Stimulated activated naive CD4-positive, alpha-beta T cell treated with Interleukin-2 at 50 U/mL for 16 hours (primary cell): ENCODE measurements around the gene UBE2G1.
A peak's percentile ranks its signal among the peaks of the same experiment; 100 is the strongest.
"Not testable (repeated sequence)": the region's sequence is repeated elsewhere in the genome, so short reads cannot be mapped to it uniquely, and the experiment has no call there.

Source experiments
- DNase-seq: peaks from one replicate; lab custom pipeline; 2025; lab: John Stamatoyannopoulos, UW

The UBE2G1 gene, protein sequence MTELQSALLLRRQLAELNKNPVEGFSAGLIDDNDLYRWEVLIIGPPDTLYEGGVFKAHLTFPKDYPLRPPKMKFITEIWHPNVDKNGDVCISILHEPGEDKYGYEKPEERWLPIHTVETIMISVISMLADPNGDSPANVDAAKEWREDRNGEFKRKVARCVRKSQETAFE

DNA sequence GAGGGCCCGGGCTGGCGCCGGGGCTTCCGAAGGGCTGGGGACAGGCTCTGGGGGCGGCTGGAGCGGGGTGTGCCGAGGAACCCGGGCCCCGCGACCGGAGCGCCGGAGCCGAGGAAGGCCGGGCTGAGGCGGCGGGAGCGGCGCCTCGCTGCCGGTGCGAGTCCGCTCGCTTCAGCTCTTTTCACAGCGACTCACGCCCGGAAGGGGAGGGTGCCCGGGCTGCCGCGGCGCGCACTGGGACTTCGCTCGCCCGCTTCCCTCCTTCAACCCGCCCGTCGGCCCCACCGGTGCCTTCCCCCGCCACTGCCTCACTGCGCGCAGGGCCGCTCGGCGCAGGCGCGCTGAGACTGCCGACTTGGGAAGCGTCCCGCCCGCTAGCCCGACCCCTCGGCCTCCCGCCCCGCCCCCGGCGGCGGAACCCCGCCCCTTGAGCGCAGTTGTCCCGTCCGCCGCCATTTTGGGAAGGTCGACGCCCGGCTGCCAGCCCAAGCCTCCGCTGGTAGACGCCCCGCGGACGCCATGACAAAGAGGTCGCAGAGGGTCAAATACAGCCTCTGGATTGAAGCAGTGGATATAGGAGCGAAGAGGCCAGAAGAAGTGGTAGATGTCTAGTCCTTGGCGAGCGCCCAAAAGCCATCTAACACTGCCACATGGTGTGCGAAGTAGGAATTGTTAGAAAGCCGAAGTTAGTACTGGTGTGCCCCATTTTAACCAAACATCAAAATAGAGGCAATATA is at the start of gene UBE2G1:
TSS of gene UBE2G1 (minus strand) at position 349 of the 737 bp plus-strand sequence. CDS start 359 bp downstream, outside the sequence.
- DNase-seq: peak; percentile 97

DNA sequence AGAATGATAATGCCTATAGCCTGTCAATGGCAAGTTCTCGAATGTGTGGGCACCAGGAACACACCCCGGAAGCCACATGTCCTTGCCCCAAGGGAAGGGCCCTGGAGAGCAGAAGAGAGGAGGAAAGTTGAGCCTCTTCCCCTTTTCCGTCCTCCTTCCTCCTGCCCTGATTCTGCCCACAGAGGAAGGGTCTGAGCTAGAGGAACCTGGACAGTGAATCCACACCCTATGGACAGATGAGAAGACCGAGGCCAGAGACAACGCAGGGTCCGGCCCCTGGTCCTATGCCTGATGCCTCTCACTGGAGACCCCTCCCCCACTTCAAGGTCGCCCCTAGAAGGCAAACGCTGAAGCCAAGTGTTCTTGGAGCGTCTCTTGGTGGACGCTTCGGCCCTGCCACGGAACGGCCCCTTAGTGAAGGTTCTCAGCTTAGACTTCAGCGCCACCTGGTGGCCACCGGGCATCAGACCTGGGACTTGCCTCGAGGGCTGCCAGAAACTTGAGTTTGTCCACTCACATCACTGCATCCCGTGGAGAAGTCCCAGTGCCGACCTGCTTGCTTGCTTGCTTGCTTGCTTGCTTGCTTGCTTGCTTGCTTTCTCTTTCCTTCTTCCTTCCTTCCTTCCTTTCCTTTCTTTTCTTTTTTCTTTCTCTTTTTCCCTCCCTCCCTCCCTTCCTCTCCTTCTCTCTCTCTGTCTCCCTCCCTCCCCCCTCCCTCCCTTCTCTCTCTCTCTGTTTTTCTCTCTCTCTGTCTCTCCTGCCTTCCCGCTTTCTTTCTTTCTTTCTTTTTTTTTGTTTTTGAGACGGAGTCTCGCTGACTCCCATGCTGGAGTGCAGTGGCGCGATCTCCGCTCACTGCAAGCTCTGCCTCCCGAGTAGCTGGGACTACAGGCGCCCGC is 46.7 kb upstream of the UBE2G1 start:
- DNase-seq: peak; percentile 84

DNA sequence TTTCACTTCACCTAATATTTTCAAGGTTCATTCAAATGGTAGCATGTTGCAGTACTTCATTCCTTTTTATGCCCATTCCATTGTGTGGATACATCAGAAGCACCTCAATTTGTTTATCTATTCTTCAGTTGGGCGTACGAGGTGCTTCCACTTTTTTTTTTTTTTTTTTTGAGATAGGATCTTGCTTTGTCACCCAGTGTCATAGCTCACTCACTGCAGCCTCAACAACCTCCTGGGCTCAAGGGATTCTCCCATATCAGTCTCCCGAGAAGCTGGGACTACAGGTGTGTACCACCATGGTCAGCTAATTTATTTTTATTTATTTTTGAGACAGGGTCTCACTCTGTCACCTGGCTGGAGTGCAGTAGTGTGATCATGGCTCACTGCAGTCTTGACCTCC is 44.7 kb upstream of the UBE2G1 start:
- DNase-seq: no peak

DNA sequence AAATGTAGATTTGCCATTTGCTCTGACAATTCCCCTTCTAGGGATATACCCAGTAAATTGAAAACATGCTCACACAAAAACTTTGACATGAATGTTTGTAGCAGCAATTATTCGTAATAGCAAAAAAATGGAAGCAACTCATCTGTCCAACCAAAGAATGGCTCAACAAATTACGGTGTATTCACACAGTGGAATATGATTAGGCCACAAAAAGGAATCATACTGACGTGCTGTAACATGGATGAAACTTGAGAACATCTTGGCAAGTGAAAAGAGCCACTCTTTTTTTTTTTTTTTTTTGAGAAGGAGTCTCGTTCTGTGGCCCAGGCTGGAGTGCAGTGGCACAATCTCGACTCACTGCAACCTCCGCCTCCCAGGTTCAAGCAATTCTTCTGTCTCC is 43.2 kb upstream of the UBE2G1 start:
- DNase-seq: no peak

DNA sequence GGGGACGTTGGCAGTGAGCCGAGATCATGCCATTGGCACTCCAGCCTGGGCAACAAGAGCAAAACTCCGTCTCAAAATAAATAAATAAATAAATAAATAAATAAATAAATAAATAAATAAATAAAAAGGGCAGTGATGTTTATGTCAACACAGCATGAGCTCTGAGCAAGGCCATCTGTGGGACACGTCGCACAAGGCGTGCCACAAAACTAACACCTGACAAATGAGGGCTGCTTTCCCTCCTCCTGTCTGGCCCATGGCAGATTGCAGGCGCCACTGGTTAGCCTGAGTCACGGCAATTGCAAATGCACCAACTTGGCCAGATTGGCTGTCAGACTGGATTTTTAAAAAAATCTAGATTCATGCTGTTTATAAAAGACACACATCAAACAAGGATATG is 41.4 kb upstream of the UBE2G1 start:
- no peak for DNase-seq

DNA sequence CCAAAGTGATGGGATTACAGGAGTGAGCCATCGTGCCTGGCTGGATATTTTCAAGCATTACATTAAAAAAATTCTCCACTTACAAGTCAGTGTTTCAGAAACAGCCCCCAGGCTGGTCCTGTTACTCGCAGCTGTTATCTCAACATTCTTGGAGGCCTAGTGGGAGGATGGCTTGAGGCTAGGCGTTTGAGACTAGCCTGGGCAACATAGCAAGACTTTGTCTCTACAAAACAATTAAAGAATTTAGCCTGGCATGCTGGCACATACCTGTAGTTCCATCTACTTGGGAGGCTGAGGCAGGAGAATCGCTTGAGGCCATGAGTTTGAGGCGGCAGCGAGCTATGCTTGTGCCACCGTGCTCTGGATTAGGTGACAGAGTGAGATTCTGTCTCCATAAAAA is 40.7 kb upstream of the UBE2G1 start:
- DNase-seq: no peak

DNA sequence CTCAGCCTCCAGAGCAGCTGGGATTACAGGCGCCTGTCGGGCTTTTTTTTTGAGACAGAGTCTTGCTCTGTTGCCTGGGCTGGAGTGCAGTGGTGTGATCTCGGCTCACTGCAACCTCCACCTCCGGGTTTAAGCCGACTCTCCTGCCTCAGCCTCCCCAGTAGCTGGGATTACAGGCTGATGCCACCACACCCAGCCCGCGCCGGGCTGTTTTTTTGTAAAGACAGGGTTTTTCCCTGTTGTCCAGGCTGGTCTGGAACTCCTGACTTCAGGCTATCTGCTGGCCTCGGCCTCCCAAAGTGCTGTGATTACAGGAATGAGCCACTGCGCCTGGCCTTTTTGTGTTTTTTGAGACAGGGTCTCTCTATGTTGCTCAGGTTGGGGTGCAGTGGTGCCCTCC is 39.9 kb upstream of the UBE2G1 start:
- no peak for DNase-seq

DNA sequence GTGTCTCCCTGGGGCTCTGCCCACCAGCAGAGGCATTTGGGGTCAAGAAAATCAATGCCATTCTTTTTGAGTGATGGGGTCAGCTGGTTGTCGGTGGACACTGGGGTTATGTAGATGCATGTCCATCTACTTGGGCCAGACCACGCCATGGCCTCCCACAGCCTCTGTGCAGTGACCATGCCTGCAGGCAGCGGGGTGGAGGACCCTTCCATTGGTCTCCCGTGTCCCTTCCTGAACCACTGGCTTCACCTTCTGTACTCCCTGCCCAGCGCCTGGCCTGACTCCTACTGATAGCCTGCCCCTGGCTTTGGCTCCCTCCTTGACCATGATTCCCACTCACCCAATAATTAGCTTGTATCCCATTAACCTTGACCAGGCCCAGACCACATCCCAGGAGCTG is 39.2 kb upstream of the UBE2G1 start:
- DNase-seq: no peak

DNA sequence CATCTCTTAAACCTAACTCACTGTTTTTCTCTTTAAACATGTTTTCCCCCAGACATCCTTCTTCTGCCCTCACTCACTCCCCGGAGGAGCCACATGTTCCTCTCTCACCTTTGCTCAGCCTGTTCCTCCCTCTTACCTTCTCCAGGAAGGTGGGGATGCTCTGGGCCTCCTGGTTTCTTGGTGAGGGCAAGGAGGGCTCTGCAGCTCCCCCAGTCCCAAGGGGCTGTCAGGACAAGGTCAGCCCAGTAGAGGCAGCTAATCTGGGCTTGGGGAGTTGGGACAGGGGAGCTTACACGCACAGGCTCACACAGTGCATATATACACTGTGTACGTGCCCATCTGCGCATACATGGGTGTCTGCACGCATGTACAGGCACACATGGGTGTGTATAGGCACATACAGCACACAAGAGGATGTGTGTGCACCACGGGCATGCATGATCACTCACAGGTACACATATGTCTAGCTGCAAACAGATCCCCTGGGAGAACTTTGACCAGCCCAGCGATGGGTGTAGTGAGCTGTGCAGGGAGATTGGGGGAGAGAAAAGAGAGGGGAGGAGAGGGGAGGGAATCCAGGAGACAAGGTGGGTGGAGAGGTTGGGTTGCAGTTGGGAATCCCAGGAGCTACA is 38.7 kb upstream of the UBE2G1 start:
- no peak for DNase-seq

DNA sequence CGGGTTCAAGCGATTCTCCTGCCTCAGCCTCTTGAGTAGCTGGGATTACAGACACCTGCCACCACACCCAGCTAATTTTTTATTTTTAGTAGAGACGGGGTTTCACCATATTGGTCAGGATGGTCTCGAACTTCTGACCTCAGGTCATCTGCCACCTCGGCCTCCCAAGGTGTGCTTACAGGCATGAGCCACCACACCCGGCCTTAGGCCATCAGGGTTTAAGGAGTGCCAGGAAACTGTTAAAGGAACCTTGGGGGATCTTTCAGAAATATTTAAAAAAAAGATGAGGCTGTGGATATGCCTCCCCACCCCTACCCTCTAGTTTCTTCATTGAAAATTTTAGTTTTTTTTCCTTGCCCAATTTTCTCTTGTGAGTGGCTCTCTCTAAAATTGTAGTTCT is 31.4 kb upstream of the UBE2G1 start:
- no peak for DNase-seq

DNA sequence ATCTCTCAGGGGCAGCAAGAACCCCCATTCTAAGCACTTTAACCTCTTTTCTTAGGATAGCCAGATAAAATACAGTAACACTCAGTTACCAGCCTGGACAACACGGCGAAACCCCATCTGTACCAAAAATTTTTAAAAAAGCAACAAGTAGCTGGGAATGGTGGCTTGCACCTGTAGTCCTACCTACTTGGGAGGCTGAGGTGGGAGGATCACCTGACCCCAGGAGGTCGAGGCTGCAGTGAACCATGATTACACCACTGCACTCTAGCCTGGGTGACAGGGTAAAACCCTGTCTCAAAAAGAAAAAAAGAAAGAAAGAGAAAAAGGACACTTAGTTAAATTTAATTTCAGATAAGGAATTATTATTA is 28.6 kb upstream of the UBE2G1 start:
- DNase-seq: no peak

DNA sequence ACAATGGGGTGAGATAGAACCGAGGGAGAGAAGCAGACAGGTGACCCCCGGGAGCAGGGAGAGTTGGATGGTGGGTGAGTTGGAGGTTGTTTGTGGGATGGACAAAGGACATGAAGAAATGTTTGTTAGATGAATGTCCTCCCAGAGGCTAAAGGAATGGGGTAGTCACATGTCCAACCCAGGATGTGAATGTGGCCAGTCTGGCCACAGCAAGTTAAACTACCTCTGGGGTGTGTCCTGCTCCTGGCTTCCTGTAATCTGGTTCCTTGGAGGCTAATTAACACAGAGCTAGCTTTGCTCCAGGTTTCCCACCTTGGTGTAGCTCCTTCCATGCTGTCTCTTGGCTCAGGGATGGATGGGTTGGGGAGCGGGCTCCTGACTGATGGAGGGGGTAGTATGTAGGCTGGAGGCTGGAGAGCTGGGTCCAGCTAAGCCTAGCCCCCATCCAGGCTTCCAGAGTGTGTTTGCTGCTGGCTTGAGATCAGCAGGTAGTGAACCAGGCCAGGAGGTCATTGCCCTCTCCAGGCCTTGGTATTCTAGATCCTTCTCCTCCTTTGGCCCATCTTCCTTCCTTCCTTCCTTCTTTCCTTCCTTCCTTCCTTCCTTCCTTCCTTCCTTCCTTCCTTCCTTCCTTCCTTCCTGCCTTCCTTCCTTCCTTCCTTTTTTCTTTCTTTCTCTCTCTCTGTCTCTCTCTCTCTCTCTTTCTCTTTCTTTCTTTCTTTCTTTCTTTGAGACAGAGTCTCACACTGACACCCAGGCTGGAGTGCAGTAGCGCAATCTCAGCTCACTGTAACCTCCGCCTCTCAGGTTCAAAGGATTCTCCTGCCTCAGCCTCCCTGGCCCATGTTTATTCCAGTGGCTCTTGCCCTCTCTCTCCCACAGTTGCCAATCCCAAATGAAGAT is 28.0 kb upstream of the UBE2G1 start:
- DNase-seq: no peak

DNA sequence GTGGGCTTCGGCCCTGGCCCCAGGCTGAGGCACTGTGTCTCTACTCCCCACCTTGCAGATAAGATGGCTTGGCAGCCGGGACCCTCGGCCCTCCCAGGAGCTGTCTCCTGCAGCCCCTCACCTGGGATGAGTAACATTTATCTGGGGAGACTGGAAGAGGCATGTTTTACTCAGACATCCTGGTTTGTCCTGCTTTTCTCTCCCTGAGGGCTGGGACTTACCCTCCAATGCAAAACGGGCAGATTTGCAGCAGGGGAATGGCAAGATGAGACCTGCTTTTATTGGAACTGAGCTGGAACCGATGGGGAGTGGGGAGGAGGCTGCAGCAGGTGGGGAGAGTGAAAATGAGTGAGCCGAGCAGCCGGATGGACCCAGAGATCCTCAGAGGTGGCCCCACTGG is 27.3 kb upstream of the UBE2G1 start:
- DNase-seq: no peak

DNA sequence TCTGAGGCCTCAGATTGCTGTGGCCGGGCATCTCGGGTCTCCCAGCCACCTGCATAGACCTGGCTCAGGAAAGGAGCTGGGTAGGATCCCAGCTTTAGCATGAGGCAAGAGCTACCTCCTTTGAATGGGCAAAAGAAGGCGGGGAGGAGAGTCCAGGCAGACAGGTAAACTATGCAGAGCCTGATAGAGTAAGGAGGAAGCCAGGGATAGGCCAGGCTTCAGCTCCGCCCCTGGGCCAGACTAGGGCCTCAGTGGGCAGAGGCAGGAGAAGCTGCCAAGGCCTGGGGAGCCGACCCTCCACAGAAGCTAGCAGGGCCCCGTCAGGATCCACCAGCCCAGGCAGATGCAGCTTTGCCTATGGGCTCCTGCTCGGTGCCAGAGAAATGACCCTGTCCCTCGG is 22.6 kb upstream of the UBE2G1 start:
- no peak for DNase-seq

DNA sequence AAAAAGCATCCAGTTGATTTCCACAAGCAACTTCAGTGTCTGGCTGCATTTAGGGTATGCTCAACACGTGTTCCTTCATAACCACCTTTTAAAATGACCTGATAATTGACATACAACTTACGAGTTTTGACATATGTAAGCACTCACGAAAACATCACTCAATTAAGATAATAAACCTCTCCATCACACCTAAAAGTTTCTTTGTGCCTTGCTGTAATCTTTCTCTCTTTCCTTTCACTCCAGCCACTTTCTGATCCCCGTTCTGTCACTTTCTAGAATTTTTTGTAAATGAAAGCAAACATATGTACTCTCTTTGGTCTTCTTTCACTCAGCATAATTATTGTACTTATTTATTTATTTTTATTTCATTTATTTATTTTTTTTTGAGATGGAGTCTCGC is 20.7 kb upstream of the UBE2G1 start:
- no peak for DNase-seq

DNA sequence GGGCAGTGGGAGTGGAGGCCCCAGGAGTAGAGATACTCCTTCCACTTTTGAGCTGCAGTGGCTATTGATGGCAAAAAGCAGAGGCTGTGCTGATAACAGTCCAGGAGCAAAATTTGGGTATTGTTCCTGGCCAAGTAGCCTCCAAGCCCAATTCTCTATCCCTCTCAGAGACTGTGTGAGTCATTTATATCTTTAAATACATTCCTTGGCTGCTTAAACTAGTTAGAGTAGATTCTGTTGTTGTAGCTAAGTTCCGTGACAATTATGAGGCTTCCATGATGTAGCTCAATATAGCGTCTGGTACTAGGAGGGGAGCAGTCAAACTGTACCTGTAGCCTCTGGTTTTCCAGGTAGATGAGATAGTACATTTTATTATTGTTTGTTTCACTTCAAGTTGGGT is 19.9 kb upstream of the UBE2G1 start:
- DNase-seq: no peak

DNA sequence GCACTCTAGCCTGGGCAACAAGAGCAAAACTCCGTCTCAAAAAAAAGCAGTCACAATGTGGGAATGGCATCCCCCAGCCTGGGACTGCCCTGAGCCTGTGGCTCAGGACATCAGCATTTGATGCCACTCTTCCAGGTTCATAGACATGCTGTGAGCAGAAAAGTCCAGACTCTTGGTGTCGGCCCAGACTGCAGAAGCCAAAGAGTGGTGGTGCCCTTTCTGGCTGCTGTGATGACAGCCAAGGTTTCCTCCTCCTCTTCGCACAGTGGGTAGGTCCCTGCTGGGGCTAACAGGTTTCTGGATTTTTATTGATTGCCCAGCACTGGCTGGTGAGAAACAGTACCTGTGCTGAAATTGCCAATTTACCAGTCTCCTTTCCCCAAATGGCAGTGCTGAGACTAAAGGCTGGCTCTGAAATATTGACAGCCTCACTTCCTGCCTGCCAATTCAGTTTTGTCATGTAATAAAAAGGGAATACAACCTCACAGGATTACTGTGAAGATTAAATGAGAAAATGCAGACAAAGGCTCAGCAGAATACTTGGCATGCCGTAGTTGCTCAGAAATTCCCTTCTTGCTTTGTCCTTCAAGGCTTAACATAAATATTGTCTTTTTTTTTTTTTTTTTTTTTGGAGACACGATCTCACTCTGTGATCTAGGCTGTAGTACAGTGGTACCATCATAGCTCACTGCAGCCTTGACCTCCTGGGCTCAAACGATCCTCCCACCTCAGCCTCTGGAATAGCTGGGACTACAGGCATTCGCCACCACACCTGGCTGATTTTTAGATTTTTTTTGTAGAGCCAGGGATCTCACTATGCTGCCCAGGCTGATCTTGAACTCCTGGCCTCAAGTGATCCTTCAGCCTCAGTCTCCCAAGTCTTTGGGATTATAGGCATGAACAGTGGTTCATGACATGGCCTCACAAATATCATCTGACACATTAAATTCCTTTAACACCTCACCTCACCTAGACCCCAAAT is 15.5 kb upstream of the UBE2G1 start:
- no peak for DNase-seq

DNA sequence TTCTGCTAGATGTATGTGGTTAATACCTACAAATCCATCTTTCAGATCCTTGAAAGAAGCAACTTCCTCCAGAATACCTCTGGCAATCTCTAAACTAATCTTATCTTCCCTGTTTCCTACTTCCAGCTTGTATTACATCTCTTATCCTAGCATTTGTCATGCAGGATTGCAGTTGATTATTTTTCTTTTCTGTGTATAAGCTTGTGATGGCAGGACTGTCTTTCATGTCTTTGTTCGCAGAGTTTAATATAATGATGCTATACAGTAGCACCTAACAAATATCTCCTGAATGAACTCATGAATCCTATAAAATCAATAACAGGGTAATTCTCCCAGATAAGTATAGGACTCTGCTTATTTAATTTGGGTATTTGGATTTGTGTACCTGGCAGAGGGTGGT is 12.2 kb upstream of the UBE2G1 start:
- DNase-seq: no peak

DNA sequence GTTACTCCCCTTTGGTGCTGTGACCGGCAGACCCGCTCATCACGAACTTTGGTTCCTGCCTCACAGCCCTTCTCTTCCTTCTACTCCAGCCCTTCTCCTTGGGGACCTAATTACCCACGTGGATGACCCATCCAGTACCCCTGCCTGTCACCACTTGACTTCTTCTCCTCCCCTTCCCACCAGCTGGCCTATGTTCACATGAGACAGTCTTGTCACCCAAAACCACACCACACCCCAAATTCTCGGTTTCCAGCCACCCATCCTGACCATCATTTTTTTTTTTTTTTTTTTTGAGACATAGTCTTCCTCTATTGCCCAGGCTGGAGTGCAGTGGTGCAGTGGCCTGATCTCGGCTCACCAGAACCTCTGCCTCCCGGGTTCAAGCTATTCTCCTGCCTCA is 10.8 kb upstream of the UBE2G1 start:
- DNase-seq: not testable (repeated sequence)

DNA sequence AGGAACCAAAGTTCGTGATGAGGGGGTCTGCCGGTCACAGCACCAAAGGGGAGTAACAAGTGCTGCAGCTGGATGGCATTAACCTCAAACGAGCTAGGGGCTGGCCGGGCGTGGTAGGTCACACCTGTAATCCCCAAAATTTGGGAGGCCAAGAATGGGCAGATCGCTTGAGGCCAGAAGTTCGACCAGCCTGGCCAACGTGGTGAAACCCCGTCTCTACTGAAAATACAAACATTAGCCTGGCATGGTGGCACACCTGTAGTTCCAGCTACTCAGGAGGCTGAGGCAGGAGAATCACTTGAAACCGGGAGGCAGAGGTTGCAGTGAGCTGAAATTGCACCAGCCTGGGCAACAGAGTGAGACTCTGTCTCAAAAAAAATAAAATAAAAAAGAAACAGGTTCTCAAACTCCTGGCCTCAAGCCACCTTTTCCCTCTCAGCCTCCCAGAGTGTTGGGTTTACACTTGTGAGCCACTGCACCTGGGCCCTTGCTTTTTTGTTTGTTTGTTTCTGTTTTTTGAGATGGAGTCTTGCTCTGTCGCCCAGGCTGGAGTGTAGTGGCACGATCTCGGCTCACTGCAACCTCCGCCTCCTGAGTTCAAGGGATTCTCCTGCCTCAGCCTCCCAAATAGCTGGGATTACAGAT is 9.4 kb upstream of the UBE2G1 start:
- not testable (repeated sequence) for DNase-seq
